HepG2 (cell line): Measurements from ENCODE around the gene DCTN1. TPM values are rescaled to one million over a fixed set of nuclear protein-coding genes. Genes with fewer than 3 reads are reported as not detected.

Experiments
- CHD2 ChIP-seq: IDR thresholded peaks from 2 replicates; pipeline ENCODE4 v1.6.1; 2011; ENCODE audit warnings: low read depth, low read length, improper control_type of control experiment
- GPBP1L1 ChIP-seq: sonication (generic); formaldehyde crosslinking; IDR thresholded peaks from 2 replicates; pipeline ENCODE4 v1.5.0; 2020; ENCODE audit warnings: mild to moderate bottlenecking, missing genetic modification reagents
- HNRNPUL1 ChIP-seq: fragments of 200-400 bp; formaldehyde crosslinking; IDR thresholded peaks from 2 replicates; pipeline ENCODE4 v1.6.1; 2017; ENCODE audit warnings: low read depth, mild to moderate bottlenecking, low read length, moderate library complexity
- KLF9 ChIP-seq: IDR thresholded peaks from 2 replicates; pipeline ENCODE4 v1.6.1; 2016; ENCODE audit warnings: low read depth
- NCOA5 ChIP-seq: sonication (generic); formaldehyde crosslinking; IDR thresholded peaks from 2 replicates; pipeline ENCODE4 v1.4.0; 2020; ENCODE audit warnings: missing genetic modification reagents
- PRDM4 ChIP-seq: sonication (generic); formaldehyde crosslinking; IDR thresholded peaks from 2 replicates; pipeline ENCODE4 v1.9.0; 2021; ENCODE audit warnings: missing genetic modification reagents, borderline replicate concordance
- SMAD1 ChIP-seq: sonication (generic); formaldehyde crosslinking; IDR thresholded peaks from 2 replicates; pipeline ENCODE4 v1.4.0; 2020; ENCODE audit warnings: missing genetic modification reagents, low read depth, mild to moderate bottlenecking, borderline replicate concordance
- SSRP1 ChIP-seq: IDR thresholded peaks from 2 replicates; pipeline ENCODE4 v1.6.1; 2016; ENCODE audit warnings: control low read depth
- TCF12 ChIP-seq, 2 experiments: fragments of 450-650 bp in 1 of 2; sonication (generic) in 1 of 2; formaldehyde crosslinking in 1 of 2; IDR thresholded peaks; 2 replicates each; pipeline versions ENCODE4 v1.6.1 to v1.8.0; 2017 to 2022; ENCODE audit warnings: antibody characterized with exemption in 1 of 2, mild to moderate bottlenecking in 1 of 2, missing genetic modification reagents in 1 of 2, moderate library complexity in 1 of 2
- TEAD3 ChIP-seq: optimal IDR thresholded peaks from 2 replicates; pipeline ENCODE3; 2016; ENCODE audit warnings: borderline replicate concordance
- ZBED4 ChIP-seq: sonication (generic); formaldehyde crosslinking; IDR thresholded peaks from 2 replicates; pipeline ENCODE4 v1.4.0; 2020; ENCODE audit warnings: missing genetic modification reagents, borderline replicate concordance
- ZBTB2 ChIP-seq: sonication (generic); formaldehyde crosslinking; IDR thresholded peaks from 2 replicates; pipeline ENCODE4 v1.8.0; 2022; ENCODE audit warnings: low read depth, missing genetic modification reagents
- ZBTB8A ChIP-seq: sonication (generic); formaldehyde crosslinking; IDR thresholded peaks from 2 replicates; pipeline ENCODE4 v1.4.0; 2020; ENCODE audit warnings: mild to moderate bottlenecking, low read depth, missing genetic modification reagents, borderline replicate concordance
- ZNF18 ChIP-seq: sonication (generic); formaldehyde crosslinking; IDR thresholded peaks from 2 replicates; pipeline ENCODE4 v1.8.0; 2022; ENCODE audit warnings: mild to moderate bottlenecking, missing genetic modification reagents; ENCODE audit not compliant: insufficient replicate concordance
- ZNF205 ChIP-seq: IDR thresholded peaks from 2 replicates; pipeline ENCODE4 v1.6.1; 2018; ENCODE audit warnings: missing biosample characterization, missing genetic modification reagents
- ZNF605 ChIP-seq: sonication (generic); formaldehyde crosslinking; IDR thresholded peaks from 2 replicates; pipeline ENCODE4 v1.8.0; 2022; ENCODE audit warnings: mild to moderate bottlenecking, missing genetic modification reagents
- ZNF777 ChIP-seq: sonication (generic); formaldehyde crosslinking; IDR thresholded peaks from 2 replicates; pipeline ENCODE4 v1.4.0; 2020; ENCODE audit warnings: missing genetic modification reagents
- polyA plus RNA-seq, 8 experiments: library from polyadenylated mRNA; depleted of rRNA in 3 of 8; stranded (reverse) in 7 of 8; unstranded in 1 of 8; fragments of >200 nt; fragmentation: Illumina TruSeq in 4 of 8; extraction: Trizol in 4 of 8; gene quantifications; 2 replicates each; pipeline versions ENCODE4 v1.2.1 to v1.2.3, GENCODE V29; 2011 to 2016; ENCODE audit warnings: low read depth in 4 of 8, missing spikeins in 1 of 8, mixed read lengths in 1 of 8; ENCODE audit not compliant: insufficient read depth in 1 of 8
- total RNA-seq, 5 experiments: library from RNA; depleted of rRNA; stranded (reverse); fragments of >200 nt; fragmentation: Illumina TruSeq; extraction: Trizol; gene quantifications; 2 replicates each; pipeline ENCODE4 v1.2.3, GENCODE V29; 2016; ENCODE audit warnings: low read depth in 1 of 5

Gene DCTN1
- total and polyA plus RNA-seq, 2 of the 13 experiments (the other 11 are each of a cell fraction or from before 2014, with no cell fraction given) = 73.2 to 122 TPM

GRCh38 chr2:74391580-74392448, 11.7 kb upstream of the DCTN1 start (continued):
- TF ChIP-seq ZBTB2 = no peak
- no peak for TF ChIP-seq ZBTB8A (CRISPR knock-in tag)
- no peak for TF ChIP-seq SMAD1 (CRISPR knock-in tag)
- TF ChIP-seq KLF9 (CRISPR knock-in tag) = no peak
- TF ChIP-seq PRDM4 (CRISPR knock-in tag) = no peak
- TF ChIP-seq CHD2 = no peak
- no peak for TF ChIP-seq HNRNPUL1
- TF ChIP-seq ZNF605 (CRISPR knock-in tag) = no peak; the same call in 1 of the 2 replicates
- TF ChIP-seq ZNF18 (CRISPR knock-in tag) = no peak
- TF ChIP-seq ZNF205 (CRISPR knock-in tag) = 0 out of 2 replicates have a peak, but pooled peaks have one; percentile 62
- TF ChIP-seq ZNF777 (CRISPR knock-in tag) = peak; percentile 98
- TF ChIP-seq GPBP1L1 (CRISPR knock-in tag) = no peak
- 0 out of 2 replicates have a peak, but pooled peaks have one; percentile 30 for TF ChIP-seq SSRP1 (CRISPR knock-in tag)
- TF ChIP-seq NCOA5 (CRISPR knock-in tag) = no peak
- no peak for TF ChIP-seq TCF12 (IDR thresholded peaks at IDR 0.05)
- 0 out of 2 replicates have a peak, but pooled peaks have one; percentile 63 for TF ChIP-seq TCF12 (CRISPR knock-in tag; IDR thresholded peaks at IDR 0.05)
- TF ChIP-seq TEAD3 (CRISPR knock-in tag) = no peak
- 0 out of 2 replicates have a peak, but pooled peaks have one; percentile 5 for TF ChIP-seq ZBED4 (CRISPR knock-in tag)
